GM21367 (cell line): ENCODE results near the gene LINGO3.
A peak's percentile ranks its signal among the peaks of the same experiment; 100 is the strongest.

Source experiments
- ATAC-seq: cut with Tn5 transposase; IDR thresholded peaks from one replicate; pipeline ENCODE4 v1.9.1; 2021; ENCODE audit not compliant: unreplicated experiment

Gene LINGO3

GRCh38 chr19:2269244-2270156 is 38.5 kb downstream of the LINGO3 start:
- peak; percentile 40 for ATAC-seq

GRCh38 chr19:2268861-2269243 is 39.1 kb downstream of the LINGO3 start:
- ATAC-seq = no peak

GRCh38 chr19:2268480-2268830 is 39.5 kb downstream of the LINGO3 start:
- no peak for ATAC-seq

- peak; percentile 32 for ATAC-seq
These were observed 41.6 kb downstream of the LINGO3 start for GRCh38 chr19:2266183-2266993.

GRCh38 chr19:2261438-2262172 is 46.3 kb downstream of the LINGO3 start:
- no peak for ATAC-seq

GRCh38 chr19:2260341-2260805 is 47.6 kb downstream of the LINGO3 start:
- ATAC-seq = no peak

- no peak for ATAC-seq
These were observed 48.6 kb downstream of the LINGO3 start for GRCh38 chr19:2259336-2259735.
